ENCODE data around the gene CEP126. TPM values are rescaled to one million over a fixed set of nuclear protein-coding genes. Genes with fewer than 3 reads are reported as not detected.

CEP126 gene
- total and polyA plus RNA-seq, 4 donors = 1.7 to 12.5 (median 7.5) TPM

- no peak for TF ChIP-seq CTCF (IDR thresholded peaks at IDR 0.05; ENCODE audit: control extremely low read depth, extremely low read depth)
- Histone ChIP-seq H3K27ac (ENCODE audit: low read depth in 1 of 2, low read length in 1 of 2) (no peak overlapping the region), H3K36me3 (ENCODE audit: control insufficient read depth in 4 of 4, insufficient read depth in 4 of 4, low read length in 4 of 4) (no peaks in the 10 kb centered on the region), H3K9ac (ENCODE audit: insufficient read depth in 1 of 2, low read length in 2 of 2) (no peak overlapping the region), H3K4me3 (no peak overlapping the region), H3K27me3 (ENCODE audit: control insufficient read depth in 3 of 3, insufficient read depth in 3 of 3, low read length in 2 of 3) (no peaks in the 10 kb centered on the region), H3K9me3 (ENCODE audit: control insufficient read depth in 4 of 4, insufficient read depth in 3 of 4, low read length in 3 of 4) (no peaks in the 10 kb centered on the region), H3K4me1 (ENCODE audit: control insufficient read depth in 5 of 5, insufficient read depth in 5 of 5, low read length in 5 of 5) (no peaks in the 10 kb centered on the region)
- 74 to 80% methylated on average over 3 of the region's 3 CpGs for WGBS, 2 donors
- ATAC-seq (ENCODE audit: insufficient read depth, low FRiP score) (no peak), DNase-seq (no peak)
Measured at GRCh38 chr11:101940901-101941520, 26.2 kb downstream of the CEP126 start.

- Histone ChIP-seq H3K4me1 (ENCODE audit: control insufficient read depth in 5 of 5, insufficient read depth in 5 of 5, low read length in 5 of 5) (no peaks in the 10 kb centered on the region), H3K36me3 (ENCODE audit: control insufficient read depth in 4 of 4, insufficient read depth in 4 of 4, low read length in 4 of 4) (peaks cover 0 to 2% (median 0%) of the 10 kb centered on the region in 4 donors), H3K9me3 (ENCODE audit: control insufficient read depth in 4 of 4, insufficient read depth in 3 of 4, low read length in 3 of 4) (no peaks in the 10 kb centered on the region), H3K9ac (ENCODE audit: insufficient read depth in 1 of 2, low read length in 2 of 2) (no peak overlapping the region), H3K27me3 (ENCODE audit: control insufficient read depth in 3 of 3, insufficient read depth in 3 of 3, low read length in 2 of 3) (no peaks in the 10 kb centered on the region), H3K4me3 (no peak overlapping the region), H3K27ac (ENCODE audit: low read depth in 1 of 2, low read length in 1 of 2) (no peak overlapping the region)
- DNase-seq (no peak), ATAC-seq (ENCODE audit: insufficient read depth, low FRiP score) (no peak)
- TF ChIP-seq CTCF (IDR thresholded peaks at IDR 0.05; ENCODE audit: control extremely low read depth, extremely low read depth) = no peak
- 84 to 95% methylated on average over 2 of the region's 2 CpGs for WGBS, 2 donors
Measured at GRCh38 chr11:101944923-101945322, 30.1 kb downstream of the CEP126 start.

- WGBS, 2 donors = 85 to 89% methylated on average over 4 of the region's 4 CpGs
- no peaks in the 10 kb centered on the region for H3K4me1 ChIP-seq (ENCODE audit: control insufficient read depth in 5 of 5, insufficient read depth in 5 of 5, low read length in 5 of 5)
- H3K27me3 ChIP-seq (ENCODE audit: control insufficient read depth in 3 of 3, insufficient read depth in 3 of 3, low read length in 2 of 3) = no peaks in the 10 kb centered on the region
- H3K27ac ChIP-seq (ENCODE audit: low read depth in 1 of 2, low read length in 1 of 2) = no peak overlapping the region
- H3K4me3 ChIP-seq = no peak overlapping the region
- no peak for DNase-seq
- no peak for TF ChIP-seq CTCF (IDR thresholded peaks at IDR 0.05; ENCODE audit: control extremely low read depth, extremely low read depth)
- ATAC-seq (ENCODE audit: insufficient read depth, low FRiP score) = no peak
- H3K36me3 ChIP-seq (ENCODE audit: control insufficient read depth in 4 of 4, insufficient read depth in 4 of 4, low read length in 4 of 4) = peaks cover 0 to 2% (median 0%) of the 10 kb centered on the region in 4 donors
- H3K9ac ChIP-seq (ENCODE audit: insufficient read depth in 1 of 2, low read length in 2 of 2) = no peak overlapping the region
- no peaks in the 10 kb centered on the region for H3K9me3 ChIP-seq (ENCODE audit: control insufficient read depth in 4 of 4, insufficient read depth in 3 of 4, low read length in 3 of 4)
Measured at GRCh38 chr11:101945448-101945847, 30.6 kb downstream of the CEP126 start.

Measured in lung (tissue), 12 donors.